ENCODE results near the gene SND1.

The SND1 gene

DNA sequence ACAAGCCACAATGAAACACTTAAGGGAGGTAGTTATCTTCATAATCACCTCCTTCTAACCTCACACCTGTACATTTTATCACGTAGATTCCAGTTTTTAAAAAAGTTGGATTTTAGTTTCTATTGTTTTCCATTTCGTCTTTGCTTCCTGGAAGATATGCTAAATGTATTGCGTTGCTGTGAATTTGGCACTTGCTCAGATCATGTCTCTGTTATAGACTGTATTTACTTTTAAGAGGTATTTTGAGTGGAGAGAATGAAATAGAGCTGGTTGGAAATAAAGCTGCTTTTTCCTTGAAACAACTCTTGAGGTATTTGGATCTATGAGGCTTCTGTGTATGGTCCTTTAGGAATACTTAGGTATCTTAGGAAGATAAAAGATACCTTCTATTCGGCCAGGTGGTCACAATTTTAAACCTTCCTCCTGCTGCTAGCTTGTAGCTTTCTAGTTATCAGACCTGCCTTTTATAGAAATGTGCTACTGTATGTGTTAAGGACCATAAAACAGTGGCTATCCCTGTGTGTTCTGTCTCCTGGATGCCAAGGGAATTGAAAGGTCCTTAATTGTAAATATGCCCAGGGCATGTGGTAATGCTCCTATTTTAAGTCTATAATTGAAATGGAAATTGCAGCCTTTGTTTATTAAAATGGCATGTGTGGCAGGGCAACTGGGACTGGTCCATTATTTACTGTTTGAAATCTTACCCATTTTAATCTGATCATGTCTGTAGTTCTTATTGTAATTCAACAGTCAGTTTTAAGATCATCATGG is 147.7 kb downstream of the SND1 start:
- DNase-seq (ENCODE audit: low read depth in 2 of 2): no peak

DNA sequence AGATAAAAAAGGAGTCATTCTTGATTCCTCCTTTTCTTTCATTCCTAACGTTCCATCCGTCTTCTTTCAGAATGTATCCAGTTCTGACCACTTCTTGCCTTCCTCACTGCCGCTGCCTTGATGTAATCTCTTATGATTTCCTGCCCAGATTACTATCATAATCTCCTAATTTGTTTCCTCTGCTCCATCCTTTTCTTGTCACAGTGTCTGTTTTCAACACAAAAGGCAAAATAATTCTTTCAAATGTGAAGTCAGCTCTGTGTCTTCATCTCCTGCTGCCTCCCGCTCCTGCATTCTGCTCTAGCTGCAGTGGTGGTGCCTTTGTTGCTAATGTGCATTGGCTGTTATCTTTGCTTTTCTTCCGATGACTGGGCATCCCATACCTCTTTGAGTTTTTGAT is 150.9 kb downstream of the SND1 start:
- no peak for DNase-seq (ENCODE audit: low read depth in 2 of 2)

- no peak for DNase-seq (ENCODE audit: low read depth in 2 of 2)
These were observed 151.6 kb downstream of the SND1 start for GRCh38 chr7:127803626-127804025.

DNA sequence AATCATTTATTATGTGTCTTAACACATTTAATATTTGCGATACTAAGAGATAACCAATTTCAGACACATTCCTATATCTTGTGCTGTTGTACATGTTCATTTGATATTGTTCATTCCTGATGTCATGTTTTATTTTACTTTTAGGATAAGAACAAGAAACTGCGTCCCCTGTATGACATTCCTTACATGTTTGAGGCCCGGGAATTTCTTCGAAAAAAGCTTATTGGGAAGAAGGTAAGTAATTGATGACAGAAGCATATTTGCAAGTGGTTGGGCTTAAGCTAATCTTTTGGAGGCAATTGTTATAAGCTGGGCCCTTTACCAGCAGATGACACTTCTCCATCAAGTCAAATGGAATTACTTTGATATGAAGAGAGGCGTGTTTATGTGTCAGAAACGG is 155.3 kb downstream of the SND1 start:
- DNase-seq (ENCODE audit: low read depth in 2 of 2): peak in 1 of 2 experiments; percentile 11

- no peak for DNase-seq (ENCODE audit: low read depth in 2 of 2)
These were observed 155.8 kb downstream of the SND1 start for GRCh38 chr7:127807829-127808228.

DNA sequence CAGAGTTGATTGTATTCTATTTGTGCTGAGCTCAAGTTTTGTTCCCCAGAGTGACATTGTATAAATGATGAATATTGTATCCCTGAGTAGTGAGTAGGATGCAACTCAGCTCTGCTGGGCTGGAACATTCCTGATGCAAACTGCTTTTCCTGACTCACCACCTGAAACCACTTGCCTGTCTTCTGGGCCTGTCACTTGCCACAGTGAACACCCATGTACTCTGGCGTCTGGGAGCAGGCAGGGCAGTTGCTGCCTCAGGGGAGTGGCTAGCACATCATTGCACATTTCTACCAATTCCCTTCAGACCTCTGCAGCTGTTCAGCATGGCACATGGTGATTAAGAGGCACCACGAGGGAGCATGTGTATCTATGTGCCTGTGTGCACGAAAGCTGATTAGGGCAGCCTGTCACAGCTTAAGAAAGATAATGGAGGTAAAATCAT is 157.3 kb downstream of the SND1 start:
- DNase-seq (ENCODE audit: low read depth in 2 of 2): peak in 1 of 2 experiments; percentile 7

- no peak for DNase-seq (ENCODE audit: low read depth in 2 of 2)
These were observed 158.1 kb downstream of the SND1 start for GRCh38 chr7:127810113-127810512.

- no peak for DNase-seq (ENCODE audit: low read depth in 2 of 2)
These were observed 159.0 kb downstream of the SND1 start for GRCh38 chr7:127810696-127811660.

GRCh38 chr7:127812540-127812939 is 160.5 kb downstream of the SND1 start:
- DNase-seq (ENCODE audit: low read depth in 2 of 2): no peak

- DNase-seq (ENCODE audit: low read depth in 2 of 2): no peak
These were observed 162.1 kb downstream of the SND1 start for GRCh38 chr7:127813991-127814541.

DNA sequence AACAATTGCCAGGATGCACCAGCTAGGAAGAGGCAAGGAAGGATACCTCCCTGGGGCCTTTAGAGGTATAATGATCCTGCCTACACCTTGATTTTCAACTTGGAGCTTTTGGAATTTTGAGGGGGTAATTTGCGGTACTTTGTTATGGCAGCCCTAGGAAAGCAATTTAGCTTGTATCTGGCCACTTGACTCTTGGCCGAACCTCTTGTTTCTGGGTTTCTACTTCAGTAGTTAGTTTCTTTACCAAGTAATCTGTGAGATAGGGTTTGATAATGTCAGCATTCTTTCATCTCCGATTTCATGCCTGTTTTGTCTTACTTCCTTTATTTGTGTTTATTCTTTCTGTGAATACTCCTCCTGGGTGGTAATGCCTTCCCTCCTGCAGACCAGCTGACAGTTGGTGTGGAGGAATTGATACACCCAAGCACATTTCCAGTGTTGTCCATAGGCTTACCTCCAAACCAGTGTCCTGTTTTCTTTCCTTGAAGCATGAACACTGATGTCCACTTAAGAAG is 163.7 kb downstream of the SND1 start:
- DNase-seq (ENCODE audit: low read depth in 2 of 2): no peak

DNA sequence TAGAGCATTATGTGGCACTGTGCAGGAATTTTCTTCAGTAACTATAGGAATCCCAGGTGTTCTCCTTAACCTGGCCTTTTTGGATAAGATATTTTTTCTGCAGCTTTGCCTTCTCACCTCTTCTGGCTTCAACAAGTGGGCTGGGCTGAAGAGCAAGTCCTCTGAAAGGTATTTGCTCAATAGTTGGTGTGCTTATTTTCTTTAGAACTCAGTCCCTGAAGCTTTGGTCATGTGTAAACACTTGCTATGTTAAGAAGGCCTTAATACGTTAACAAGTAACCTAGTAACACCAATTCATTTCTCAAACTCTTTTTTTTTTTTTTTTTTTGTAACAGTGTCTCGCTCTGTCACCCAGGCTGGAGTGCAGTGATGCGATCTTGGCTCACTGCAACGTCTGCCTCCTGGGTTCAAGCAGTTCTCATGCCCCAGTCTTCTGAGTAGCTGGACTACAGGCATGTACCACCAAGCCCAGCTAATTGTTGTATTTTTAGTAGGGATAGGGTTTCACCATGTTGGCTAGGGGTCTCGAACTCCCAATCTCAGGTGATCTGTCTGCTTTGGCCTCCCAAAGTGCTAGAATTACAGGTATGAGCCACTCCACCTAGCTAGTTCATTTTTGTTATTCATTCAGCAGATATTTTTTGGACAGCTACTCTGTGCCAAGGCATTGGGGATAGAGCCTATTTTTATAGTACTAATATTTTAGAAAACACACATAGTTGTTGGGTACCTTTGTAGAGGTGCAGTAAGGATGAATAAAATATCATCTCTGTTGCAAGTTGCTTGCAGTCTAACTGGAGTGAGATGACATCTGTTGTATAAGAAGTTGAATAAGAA is 164.6 kb downstream of the SND1 start:
- no peak for DNase-seq (ENCODE audit: low read depth in 2 of 2)

DNA sequence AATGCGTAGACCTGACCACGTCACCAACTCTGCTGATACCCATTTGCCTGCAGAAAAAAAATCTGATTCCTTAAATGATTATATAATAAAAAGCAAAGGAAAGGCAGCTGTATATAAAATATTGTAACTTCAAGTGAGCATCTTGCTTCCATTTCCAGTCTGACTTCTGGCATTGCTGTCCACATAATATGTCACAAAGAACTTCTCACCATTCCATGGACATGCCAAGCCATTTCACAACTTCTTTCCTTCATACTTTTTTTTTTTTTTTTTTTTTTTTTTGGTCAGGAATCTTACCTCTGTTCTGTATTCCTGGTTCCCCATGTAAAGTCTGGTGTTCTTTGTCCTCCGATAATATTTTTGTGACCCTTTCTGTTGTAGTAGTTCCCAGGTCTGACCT is 165.5 kb downstream of the SND1 start:
- no peak for DNase-seq (ENCODE audit: low read depth in 2 of 2)

DNA sequence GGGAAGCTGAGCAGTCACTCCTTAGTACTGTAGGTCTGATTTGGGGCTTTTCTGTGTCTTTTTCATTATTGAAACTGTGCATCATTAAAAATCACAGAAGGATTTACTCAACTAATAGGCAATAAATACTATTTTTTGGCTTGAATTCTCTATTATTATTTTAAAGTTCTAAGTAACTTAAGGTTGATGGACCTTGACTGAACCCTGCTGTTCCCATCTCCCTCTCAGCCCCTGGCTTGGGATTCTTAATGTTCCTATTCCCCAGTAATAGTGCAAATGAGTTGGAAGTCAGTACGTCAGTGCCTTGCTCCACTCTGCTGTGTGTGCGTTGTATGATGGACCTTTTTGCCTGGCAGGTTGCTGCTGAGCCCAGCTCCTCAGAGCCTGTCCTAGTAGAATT is 166.3 kb downstream of the SND1 start:
- DNase-seq (ENCODE audit: low read depth in 2 of 2): no peak

GRCh38 chr7:127819975-127820731 is 168.2 kb downstream of the SND1 start:
- DNase-seq (ENCODE audit: low read depth in 2 of 2): peak in 1 of 2 experiments; percentile 18

GRCh38 chr7:127820732-127821085 is 168.7 kb downstream of the SND1 start:
- no peak for DNase-seq (ENCODE audit: low read depth in 2 of 2)

DNA sequence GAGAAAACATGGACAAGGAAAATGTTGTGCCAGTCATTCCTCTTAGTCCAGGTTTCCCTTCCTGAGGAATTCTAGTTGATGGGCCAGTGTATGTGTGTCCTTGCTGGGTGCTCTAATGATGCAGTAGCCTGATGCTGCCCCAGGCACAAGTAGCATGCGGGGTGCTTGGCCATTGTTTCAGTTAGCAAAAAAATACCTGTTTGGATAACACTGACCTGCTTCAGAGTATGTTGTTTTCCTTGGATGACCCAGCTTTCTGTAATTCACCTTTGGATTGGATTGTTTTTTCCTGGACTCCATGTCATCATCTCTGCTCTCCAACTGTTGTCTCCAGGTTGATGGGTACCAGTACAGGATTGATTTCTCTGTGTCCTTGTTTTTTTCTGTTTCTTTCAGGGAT is 169.2 kb downstream of the SND1 start:
- DNase-seq (ENCODE audit: low read depth in 2 of 2): no peak

DNA sequence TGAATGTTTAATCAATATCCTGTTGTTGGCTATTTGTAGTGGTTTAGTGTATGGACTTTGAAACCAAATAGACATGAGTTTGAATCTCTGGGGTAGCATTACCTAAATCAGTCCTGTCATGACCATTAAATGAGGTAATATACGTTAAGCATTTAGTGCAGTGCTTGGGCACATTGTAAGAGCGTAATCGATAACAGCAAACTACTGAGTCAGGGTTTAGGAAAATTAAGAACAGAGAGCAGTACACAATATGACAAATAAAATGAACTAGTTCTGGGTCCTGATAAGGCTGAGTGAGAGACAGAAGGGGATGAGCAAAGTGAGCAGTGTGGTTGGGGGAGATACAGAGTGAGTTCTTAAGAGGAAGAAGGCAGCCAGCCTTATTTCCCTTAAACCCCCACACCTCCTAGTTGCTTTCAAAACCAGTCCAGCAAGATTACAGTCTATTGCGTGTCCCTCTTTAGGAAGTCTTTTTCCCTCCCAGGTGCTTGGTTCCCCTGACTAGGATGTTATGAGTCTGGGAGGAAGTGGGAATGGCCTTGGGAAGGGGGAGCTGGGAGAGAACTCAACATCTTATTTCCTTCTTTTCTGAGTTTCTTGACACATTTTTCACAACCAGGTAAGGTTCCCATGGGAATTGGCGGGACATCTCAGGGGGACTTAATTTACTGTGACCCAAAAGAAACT is 171.0 kb downstream of the SND1 start:
- DNase-seq (ENCODE audit: low read depth in 2 of 2): no peak

DNA sequence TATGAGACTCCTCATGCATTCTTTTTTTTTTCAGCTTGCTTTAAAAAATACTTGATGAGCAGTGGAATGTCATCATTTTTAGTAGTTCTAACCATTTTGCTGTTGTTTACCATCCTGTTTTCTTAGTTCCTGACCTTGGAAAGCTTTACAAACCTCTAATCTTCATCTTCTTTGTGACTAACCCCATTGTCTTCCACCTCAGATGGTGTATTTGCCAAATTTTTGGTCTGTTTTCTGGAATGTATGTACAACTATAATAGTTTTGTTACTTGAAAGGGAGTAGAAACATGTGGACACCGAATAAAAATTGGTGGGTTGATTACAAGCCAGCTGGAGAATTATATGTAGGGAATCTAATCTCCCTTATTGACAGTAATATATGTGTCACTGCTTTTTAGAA is 172.7 kb downstream of the SND1 start:
- DNase-seq (ENCODE audit: low read depth in 2 of 2): no peak

All from fibroblast of skin of left quadriceps (primary cell).